Measurements from ENCODE around the gene NSUN6. TPM values are rescaled to one million over a fixed set of nuclear protein-coding genes. Genes with fewer than 3 reads are reported as not detected.

Gene NSUN6
- total RNA-seq, 2 donors from 2014 or later, result 8.3 to 13.1 TPM

DNA sequence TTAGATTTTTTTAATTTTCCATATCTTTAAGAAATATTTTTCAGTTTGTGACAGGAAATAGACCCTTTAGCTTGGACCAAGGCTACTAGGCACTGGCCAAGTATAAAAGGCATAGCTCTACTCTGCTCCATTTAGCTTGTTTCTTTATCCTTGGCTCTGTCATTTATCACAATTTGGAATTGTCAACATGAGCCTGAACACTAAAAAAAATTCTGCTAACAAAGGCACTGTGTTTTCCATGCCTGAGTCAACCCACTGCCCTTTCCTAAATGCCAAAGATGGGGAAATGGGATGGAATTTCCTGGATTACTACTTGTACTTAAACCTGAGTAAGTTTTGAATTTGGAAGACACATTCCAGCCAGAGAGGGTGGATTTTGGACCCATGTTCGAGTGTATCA, 128.4 kb downstream of the NSUN6 start:
- DNase-seq, result no peak
- no peak overlapping the region for H3K9ac ChIP-seq (ENCODE audit: low read depth in 2 of 2, low read length in 2 of 2)
- TF ChIP-seq CTCF (IDR thresholded peaks at IDR 0.05), result no peak
- no peak overlapping the region for H3K27ac ChIP-seq
- H3K27me3 ChIP-seq, result no peaks in the 10 kb centered on the region
- no peaks in the 10 kb centered on the region for H3K4me1 ChIP-seq
- H3K36me3 ChIP-seq, result no peaks in the 10 kb centered on the region
- intact Hi-C loops (cut with DNase I), result no loop called here
- no peak overlapping the region for H3K4me3 ChIP-seq
- no peaks in the 10 kb centered on the region for H3K9me3 ChIP-seq

GRCh38 chr10:18516851-18517250, 134.5 kb downstream of the NSUN6 start:
- H3K9me3 ChIP-seq, result no peaks in the 10 kb centered on the region
- no peak for DNase-seq
- H3K27ac ChIP-seq, result no peak overlapping the region

GRCh38 chr10:18514537-18514936, 136.8 kb downstream of the NSUN6 start:
- intact Hi-C loops (cut with DNase I), result no loop called here
- Histone ChIP-seq H3K4me3 (no peak overlapping the region), H3K36me3 (no peaks in the 10 kb centered on the region), H3K9me3 (no peaks in the 10 kb centered on the region), H3K27me3 (no peaks in the 10 kb centered on the region), H3K4me1 (no peaks in the 10 kb centered on the region), H3K27ac (no peak overlapping the region), H3K9ac (ENCODE audit: low read depth in 2 of 2, low read length in 2 of 2) (no peak overlapping the region)
- TF ChIP-seq CTCF (IDR thresholded peaks at IDR 0.05), result no peak
- DNase-seq, result no peak

More at GRCh38 chr10:18516851-18517250, 134.5 kb downstream of the NSUN6 start:
- Histone ChIP-seq H3K9ac (ENCODE audit: low read depth in 2 of 2, low read length in 2 of 2) (no peak overlapping the region), H3K36me3 (no peaks in the 10 kb centered on the region), H3K27me3 (no peaks in the 10 kb centered on the region), H3K4me3 (no peak overlapping the region), H3K4me1 (no peaks in the 10 kb centered on the region)
- intact Hi-C loops (cut with DNase I), result no loop called here
- no peak for TF ChIP-seq CTCF (IDR thresholded peaks at IDR 0.05)

- Histone ChIP-seq H3K36me3 (no peaks in the 10 kb centered on the region), H3K4me1 (no peaks in the 10 kb centered on the region), H3K9me3 (no peaks in the 10 kb centered on the region), H3K4me3 (no peak overlapping the region), H3K27ac (no peak overlapping the region), H3K9ac (ENCODE audit: low read depth in 2 of 2, low read length in 2 of 2) (no peak overlapping the region), H3K27me3 (no peaks in the 10 kb centered on the region)
- DNase-seq, result no peak
- intact Hi-C loops (cut with DNase I), result no loop called here
- TF ChIP-seq CTCF (IDR thresholded peaks at IDR 0.05), result no peak
These were observed 142.8 kb downstream of the NSUN6 start for GRCh38 chr10:18508587-18508986.

DNA sequence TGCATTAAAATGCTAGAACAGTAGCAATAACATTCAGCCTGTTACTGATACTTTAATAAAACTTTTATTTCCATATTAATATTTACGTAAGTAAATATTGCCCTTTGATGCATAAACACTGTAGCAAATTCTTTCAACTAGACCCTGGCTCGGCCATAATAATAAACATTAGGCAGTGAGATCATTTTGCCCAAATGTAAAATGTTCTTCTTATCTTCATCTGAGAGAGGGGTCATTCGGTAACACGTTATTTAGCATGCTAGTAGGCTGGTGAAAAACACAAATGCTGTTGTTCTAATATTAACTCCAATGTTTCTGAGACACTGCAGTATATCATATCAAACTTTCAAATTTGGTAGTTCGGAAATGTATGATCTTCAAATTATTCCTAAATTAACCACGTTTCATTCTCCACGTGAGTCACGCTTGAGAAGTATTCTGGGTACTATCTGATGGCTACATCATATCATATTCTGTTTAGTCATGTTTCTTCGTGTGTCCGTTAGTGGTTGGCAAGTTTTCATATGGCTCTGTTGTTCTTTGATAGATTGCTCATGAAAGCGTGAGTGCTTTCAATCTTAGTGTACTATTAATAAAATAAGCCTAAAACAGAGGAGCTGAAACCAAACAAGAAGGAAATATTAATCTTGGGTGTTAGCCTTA, 145.8 kb downstream of the NSUN6 start:
- no peak overlapping the region for H3K27ac ChIP-seq
- TF ChIP-seq CTCF (IDR thresholded peaks at IDR 0.05), result no peak
- no peak overlapping the region for H3K4me3 ChIP-seq
- H3K9me3 ChIP-seq, result no peaks in the 10 kb centered on the region
- H3K4me1 ChIP-seq, result no peaks in the 10 kb centered on the region
- intact Hi-C loops (cut with DNase I), result no loop called here
- H3K27me3 ChIP-seq, result no peaks in the 10 kb centered on the region
- no peak overlapping the region for H3K9ac ChIP-seq (ENCODE audit: low read depth in 2 of 2, low read length in 2 of 2)
- no peak for DNase-seq
- H3K36me3 ChIP-seq, result no peaks in the 10 kb centered on the region
